ENCODE results near the gene PLA2G6.
"Not testable (repeated sequence)": the region's sequence is repeated elsewhere in the genome, so short reads cannot be mapped to it uniquely, and the experiment has no call there.

PLA2G6 gene

DNA sequence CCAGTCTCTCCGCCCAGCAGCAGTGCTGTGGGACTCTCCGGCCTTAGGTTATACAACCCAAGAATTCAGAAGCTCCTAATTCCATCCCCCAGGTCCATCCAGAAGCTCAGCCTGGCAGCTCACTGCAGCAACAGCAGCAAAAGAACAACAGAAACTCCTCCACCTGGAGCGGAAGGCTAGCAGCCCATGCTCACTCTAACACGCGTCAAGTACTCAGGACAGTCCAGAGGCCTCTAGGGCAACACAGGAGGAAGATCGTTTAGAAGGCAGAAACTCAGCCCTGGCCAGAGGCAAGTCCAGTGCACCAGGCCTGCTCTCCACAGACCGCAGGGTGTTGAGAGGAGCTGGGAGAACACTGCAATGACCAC lies 17.1 kb downstream of the PLA2G6 start:
- Histone ChIP-seq H3K36me3 (ENCODE audit: control insufficient read depth, insufficient read depth, low read length) (no peaks in the 10 kb centered on the region), H3K4me1 (ENCODE audit: control insufficient read depth, insufficient read depth, low read length) (no peaks in the 10 kb centered on the region), H3K4me3 (ENCODE audit: low read length) (no peak overlapping the region), H3K27me3 (ENCODE audit: control insufficient read depth, insufficient read depth, low read length) (no peaks in the 10 kb centered on the region), H3K9ac (ENCODE audit: low read length) (no peak overlapping the region), H3K27ac (ENCODE audit: low read depth, low read length) (no peak overlapping the region)

DNA sequence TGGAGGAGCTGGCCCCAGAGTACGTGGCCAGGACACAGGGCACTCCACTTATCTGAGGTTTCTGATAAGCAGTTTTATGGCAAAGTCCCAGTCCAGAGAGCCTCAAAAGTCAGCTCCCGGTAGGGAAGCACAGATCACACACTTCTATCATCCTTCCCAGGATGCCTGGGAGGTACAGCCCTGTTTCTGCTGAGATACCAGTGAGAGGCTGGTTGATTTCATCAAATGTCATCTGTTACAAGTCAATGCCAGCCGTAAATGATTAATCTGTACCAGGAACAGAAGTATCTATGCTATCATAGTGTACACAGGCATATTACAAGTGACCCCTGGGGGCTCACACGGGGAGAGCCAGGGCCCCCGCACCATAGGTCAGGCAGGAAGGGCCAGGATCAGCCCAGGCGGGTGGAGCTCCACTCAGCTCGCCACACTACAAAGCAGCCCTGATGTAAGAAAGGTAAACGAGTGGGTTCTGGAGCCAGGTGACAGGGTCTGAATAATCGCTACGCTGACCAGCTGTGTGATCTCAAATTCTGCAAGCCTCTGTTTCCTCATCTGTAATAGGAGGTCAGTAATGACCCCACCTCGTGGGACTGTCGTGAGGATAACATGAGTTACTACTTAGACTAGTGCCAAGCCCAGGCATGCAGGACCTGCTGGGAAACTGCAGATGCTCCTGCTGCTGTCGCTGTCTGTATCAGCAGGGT lies 17.6 kb downstream of the PLA2G6 start:
- no peaks in the 10 kb centered on the region for H3K36me3 ChIP-seq (ENCODE audit: control insufficient read depth, insufficient read depth, low read length)
- no peak overlapping the region for H3K4me3 ChIP-seq (ENCODE audit: low read length)
- no peaks in the 10 kb centered on the region for H3K27me3 ChIP-seq (ENCODE audit: control insufficient read depth, insufficient read depth, low read length)
- no peak overlapping the region for H3K9ac ChIP-seq (ENCODE audit: low read length)
- H3K27ac ChIP-seq (ENCODE audit: low read depth, low read length) = no peak overlapping the region
- no peaks in the 10 kb centered on the region for H3K4me1 ChIP-seq (ENCODE audit: control insufficient read depth, insufficient read depth, low read length)

- Histone ChIP-seq H3K9ac (ENCODE audit: low read length) (no peak overlapping the region), H3K27ac (ENCODE audit: low read depth, low read length) (no peak overlapping the region), H3K4me1 (ENCODE audit: control insufficient read depth, insufficient read depth, low read length) (no peaks in the 10 kb centered on the region), H3K36me3 (ENCODE audit: control insufficient read depth, insufficient read depth, low read length) (no peaks in the 10 kb centered on the region), H3K4me3 (ENCODE audit: low read length) (no peak overlapping the region), H3K27me3 (ENCODE audit: control insufficient read depth, insufficient read depth, low read length) (no peaks in the 10 kb centered on the region)
Measured at GRCh38 chr22:38162881-38163843, 18.5 kb downstream of the PLA2G6 start.

DNA sequence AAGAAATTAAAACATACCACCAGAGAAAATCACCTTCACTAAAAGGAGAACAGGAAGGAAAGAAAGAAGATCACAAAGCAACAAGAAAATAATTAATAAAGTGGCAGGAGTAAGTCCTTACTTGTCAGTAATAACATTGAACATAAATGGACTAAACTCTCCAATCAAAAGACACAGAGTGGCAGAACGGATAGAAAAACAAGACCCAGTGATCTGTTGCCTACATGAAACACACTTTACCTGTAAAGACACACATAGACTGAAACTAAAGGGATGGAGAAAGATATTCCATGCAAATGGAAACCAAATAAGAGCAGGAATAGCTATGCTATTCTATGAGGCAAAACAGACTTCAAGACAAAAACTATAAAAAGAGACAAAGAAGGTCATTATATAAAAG lies 25.9 kb downstream of the PLA2G6 start:
- Histone ChIP-seq H3K27ac (ENCODE audit: low read depth, low read length) (no peak overlapping the region), H3K27me3 (ENCODE audit: control insufficient read depth, insufficient read depth, low read length) (no peaks in the 10 kb centered on the region), H3K4me3 (ENCODE audit: low read length) (no peak overlapping the region), H3K9ac (ENCODE audit: low read length) (no peak overlapping the region), H3K36me3 (ENCODE audit: control insufficient read depth, insufficient read depth, low read length) (no peaks in the 10 kb centered on the region), H3K4me1 (ENCODE audit: control insufficient read depth, insufficient read depth, low read length) (no peaks in the 10 kb centered on the region)

DNA sequence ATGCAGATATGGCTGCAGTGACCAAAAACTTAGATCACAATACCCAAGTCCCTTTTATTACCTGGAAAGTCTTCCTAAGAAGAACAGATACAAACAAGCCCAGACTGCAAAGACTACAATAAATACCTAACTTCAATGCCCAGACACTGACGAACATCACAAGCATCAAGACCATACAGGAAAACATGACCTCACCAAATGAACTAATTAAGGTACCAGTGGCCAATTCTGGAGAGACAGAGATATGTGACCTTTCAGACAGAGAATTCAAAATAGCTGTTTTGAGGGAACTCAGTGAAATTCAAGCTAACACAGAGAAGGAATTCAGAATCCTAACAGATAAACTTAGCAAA lies 27.1 kb downstream of the PLA2G6 start:
- not testable (repeated sequence) for H3K27me3 ChIP-seq (ENCODE audit: control insufficient read depth, insufficient read depth, low read length); H3K27ac ChIP-seq (ENCODE audit: low read depth, low read length); H3K4me3 ChIP-seq (ENCODE audit: low read length)

DNA sequence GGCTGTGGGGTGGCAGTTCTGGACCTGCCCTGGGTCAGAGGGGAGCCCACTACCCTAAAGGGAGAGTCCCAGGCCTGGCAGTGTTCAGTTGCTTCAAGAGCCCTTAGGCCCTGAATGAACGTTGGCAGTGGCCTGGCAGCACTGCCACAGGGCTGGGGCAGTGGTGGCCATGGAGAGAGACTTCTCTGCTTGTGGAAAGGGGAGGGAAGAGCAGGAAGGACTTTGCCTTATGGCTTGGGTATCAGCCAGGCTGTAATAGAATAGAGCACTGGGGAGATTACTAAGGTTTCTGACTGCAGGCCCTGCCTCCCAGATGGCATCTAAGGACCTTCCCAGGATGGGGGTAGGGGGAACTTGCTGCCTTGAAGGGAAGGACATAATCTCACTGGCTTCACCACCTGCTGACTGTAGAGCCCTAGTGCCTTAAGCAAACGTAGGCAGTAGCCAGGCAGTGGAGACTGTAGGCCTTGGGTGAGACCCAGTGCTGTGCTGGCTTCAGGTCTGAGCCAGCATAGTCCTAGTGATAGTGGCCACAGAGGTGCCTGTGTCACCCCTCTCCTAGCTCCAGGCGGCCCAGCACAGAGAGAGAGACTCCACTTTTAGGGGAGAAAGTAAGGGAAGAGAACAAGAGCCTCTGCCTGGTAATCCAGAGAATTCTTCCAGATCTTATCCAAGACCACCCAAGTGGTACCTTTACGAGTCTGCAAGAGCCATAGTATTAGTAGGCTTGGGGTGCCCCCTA lies 27.6 kb downstream of the PLA2G6 start:
- Histone ChIP-seq H3K36me3 (ENCODE audit: control insufficient read depth, insufficient read depth, low read length) (no peaks in the 10 kb centered on the region), H3K4me1 (ENCODE audit: control insufficient read depth, insufficient read depth, low read length) (no peaks in the 10 kb centered on the region), H3K4me3 (ENCODE audit: low read length) (no peak overlapping the region), H3K27ac (ENCODE audit: low read depth, low read length) (no peak overlapping the region), H3K9ac (ENCODE audit: low read length) (no peak overlapping the region), H3K27me3 (ENCODE audit: control insufficient read depth, insufficient read depth, low read length) (no peaks in the 10 kb centered on the region)

More for the DNA sequence above, 27.1 kb downstream of the PLA2G6 start:
- not testable (repeated sequence) for H3K9ac ChIP-seq (ENCODE audit: low read length); H3K4me1 ChIP-seq (ENCODE audit: control insufficient read depth, insufficient read depth, low read length); H3K36me3 ChIP-seq (ENCODE audit: control insufficient read depth, insufficient read depth, low read length)

GRCh38 chr22:38151126-38151500 lies 30.5 kb downstream of the PLA2G6 start:
- no peaks in the 10 kb centered on the region for H3K27me3 ChIP-seq (ENCODE audit: control insufficient read depth, insufficient read depth, low read length)
- H3K27ac ChIP-seq (ENCODE audit: low read depth, low read length) = no peak overlapping the region
- H3K36me3 ChIP-seq (ENCODE audit: control insufficient read depth, insufficient read depth, low read length) = no peaks in the 10 kb centered on the region
- no peak overlapping the region for H3K4me3 ChIP-seq (ENCODE audit: low read length)
- H3K9ac ChIP-seq (ENCODE audit: low read length) = no peak overlapping the region
- no peaks in the 10 kb centered on the region for H3K4me1 ChIP-seq (ENCODE audit: control insufficient read depth, insufficient read depth, low read length)

- no peaks in the 10 kb centered on the region for H3K36me3 ChIP-seq (ENCODE audit: control insufficient read depth, insufficient read depth, low read length)
- no peak overlapping the region for H3K9ac ChIP-seq (ENCODE audit: low read length)
- H3K4me3 ChIP-seq (ENCODE audit: low read length) = no peak overlapping the region
- no peaks in the 10 kb centered on the region for H3K27me3 ChIP-seq (ENCODE audit: control insufficient read depth, insufficient read depth, low read length)
- no peak overlapping the region for H3K27ac ChIP-seq (ENCODE audit: low read depth, low read length)
- no peaks in the 10 kb centered on the region for H3K4me1 ChIP-seq (ENCODE audit: control insufficient read depth, insufficient read depth, low read length)
Measured at GRCh38 chr22:38148245-38148644, 33.4 kb downstream of the PLA2G6 start.

GRCh38 chr22:38146166-38146565 lies 35.5 kb downstream of the PLA2G6 start:
- not testable (repeated sequence) for H3K9ac ChIP-seq (ENCODE audit: low read length); H3K4me1 ChIP-seq (ENCODE audit: control insufficient read depth, insufficient read depth, low read length); H3K27me3 ChIP-seq (ENCODE audit: control insufficient read depth, insufficient read depth, low read length)

GRCh38 chr22:38144025-38144405 lies 37.6 kb downstream of the PLA2G6 start:
- no peak overlapping the region for H3K9ac ChIP-seq (ENCODE audit: low read length)
- H3K4me1 ChIP-seq (ENCODE audit: control insufficient read depth, insufficient read depth, low read length) = no peaks in the 10 kb centered on the region
- H3K27me3 ChIP-seq (ENCODE audit: control insufficient read depth, insufficient read depth, low read length) = no peaks in the 10 kb centered on the region
- no peak overlapping the region for H3K27ac ChIP-seq (ENCODE audit: low read depth, low read length)
- H3K4me3 ChIP-seq (ENCODE audit: low read length) = no peak overlapping the region
- peaks cover 2% of the 10 kb centered on the region for H3K36me3 ChIP-seq (ENCODE audit: control insufficient read depth, insufficient read depth, low read length)

More at GRCh38 chr22:38146166-38146565, 35.5 kb downstream of the PLA2G6 start:
- H3K4me3 ChIP-seq (ENCODE audit: low read length); H3K27ac ChIP-seq (ENCODE audit: low read depth, low read length); H3K36me3 ChIP-seq (ENCODE audit: control insufficient read depth, insufficient read depth, low read length): not testable (repeated sequence)

- Histone ChIP-seq H3K9ac (ENCODE audit: low read length) (no peak overlapping the region), H3K27me3 (ENCODE audit: control insufficient read depth, insufficient read depth, low read length) (no peaks in the 10 kb centered on the region), H3K36me3 (ENCODE audit: control insufficient read depth, insufficient read depth, low read length) (peaks cover 2% of the 10 kb centered on the region), H3K4me3 (ENCODE audit: low read length) (no peak overlapping the region), H3K27ac (ENCODE audit: low read depth, low read length) (no peak overlapping the region), H3K4me1 (ENCODE audit: control insufficient read depth, insufficient read depth, low read length) (no peaks in the 10 kb centered on the region)
Measured at GRCh38 chr22:38142606-38143005, 39.0 kb downstream of the PLA2G6 start.

DNA sequence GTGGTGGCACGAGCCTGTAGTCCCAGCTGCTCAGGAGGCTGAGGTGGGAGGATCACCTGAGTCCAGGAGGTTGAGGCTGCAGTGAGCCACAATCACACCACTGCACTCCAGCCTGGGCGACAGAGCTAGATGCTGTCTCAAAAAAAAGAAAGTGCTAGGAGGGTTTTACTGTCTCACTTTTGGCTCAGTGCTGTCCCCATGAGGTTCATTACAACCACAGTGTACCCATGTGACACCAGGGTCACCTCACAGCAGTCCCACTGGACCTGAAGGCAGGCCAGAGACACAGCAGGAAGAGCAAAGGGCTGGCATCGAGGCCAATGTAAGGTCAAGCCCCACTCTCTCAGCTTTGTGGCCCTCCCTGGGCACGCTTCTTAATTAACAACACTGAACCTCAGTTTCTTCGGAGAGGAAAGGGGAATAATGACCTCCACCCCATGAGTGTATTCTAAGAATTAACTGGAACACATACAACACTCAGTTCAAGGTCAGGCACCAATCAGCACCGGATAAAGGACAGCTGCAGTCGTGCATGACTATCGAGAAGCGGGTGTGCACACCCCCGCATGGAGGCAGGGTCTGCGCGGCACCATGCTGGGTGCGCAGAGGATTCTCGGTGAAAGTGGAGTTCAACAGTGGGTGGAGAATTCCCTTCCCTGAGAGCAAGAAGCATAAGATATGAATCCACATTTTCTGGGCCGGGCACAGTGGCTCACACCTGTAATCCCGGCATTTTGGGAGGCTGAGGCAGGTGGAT lies 40.2 kb downstream of the PLA2G6 start:
- Histone ChIP-seq H3K36me3 (ENCODE audit: control insufficient read depth, insufficient read depth, low read length) (peaks cover 2% of the 10 kb centered on the region), H3K4me3 (ENCODE audit: low read length) (no peak overlapping the region), H3K27ac (ENCODE audit: low read depth, low read length) (no peak overlapping the region), H3K27me3 (ENCODE audit: control insufficient read depth, insufficient read depth, low read length) (no peaks in the 10 kb centered on the region), H3K4me1 (ENCODE audit: control insufficient read depth, insufficient read depth, low read length) (no peaks in the 10 kb centered on the region), H3K9ac (ENCODE audit: low read length) (no peak overlapping the region)

Measured in rectal smooth muscle tissue (tissue), 1 donor.